Karpas-422 (cell line): ENCODE measurements around the gene CFAP97D2. TPM values are rescaled to one million over a fixed set of nuclear protein-coding genes. Genes with fewer than 3 reads are reported as not detected.

ENCODE experiments used
- DNase-seq: peaks from one replicate; pipeline ENCODE4 v3.0.0-alpha.2; 2015
- H2AFZ ChIP-seq: fragments of 200-600 bp; sonication (generic); 2 replicates; pipeline ENCODE4 v1.6.1; 2014; ENCODE audit warnings: antibody characterized with exemption, low read length, mixed read lengths
- H3K27ac ChIP-seq: fragments of 200-600 bp; sonication (generic); 2 replicates; pipeline ENCODE4 v1.5.1; 2014; ENCODE audit warnings: mild to moderate bottlenecking, low read length, moderate library complexity
- H3K27me3 ChIP-seq: fragments of 200-600 bp; sonication (generic); 2 replicates; pipeline ENCODE4 v1.6.1; 2014; ENCODE audit warnings: low read length, mixed read lengths
- H3K36me3 ChIP-seq: fragments of 200-600 bp; sonication (generic); 2 replicates; pipeline ENCODE4 v1.6.1; 2014; ENCODE audit warnings: low read length, mixed read lengths; ENCODE audit not compliant: insufficient read depth
- H3K4me1 ChIP-seq: fragments of 200-600 bp; sonication (generic); 2 replicates; pipeline ENCODE4 v1.6.1; 2014; ENCODE audit warnings: mild to moderate bottlenecking, low read length, mixed read lengths
- H3K4me2 ChIP-seq: fragments of 200-600 bp; sonication (generic); 2 replicates; pipeline ENCODE4 v1.6.1; 2014; ENCODE audit warnings: low read length, low read depth, mild to moderate bottlenecking; ENCODE audit not compliant: poor library complexity, severe bottlenecking
- H3K4me3 ChIP-seq: fragments of 200-600 bp; sonication (generic); 2 replicates; pipeline ENCODE4 v1.5.1; 2014; ENCODE audit warnings: mild to moderate bottlenecking, antibody characterized with exemption, low read length, mixed read lengths
- H3K79me2 ChIP-seq: fragments of 200-600 bp; sonication (generic); 2 replicates; pipeline ENCODE4 v1.6.1; 2014; ENCODE audit warnings: mild to moderate bottlenecking, low read length, mixed read lengths
- H3K9ac ChIP-seq: fragments of 200-600 bp; sonication (generic); 2 replicates; pipeline ENCODE4 v1.6.0; 2014; ENCODE audit warnings: low read length
- H3K9me2 ChIP-seq: fragments of 200-600 bp; sonication (generic), shearing (Covaris generic); replicated peaks from 2 replicates; pipeline ENCODE4 v1.6.0; 2014; ENCODE audit warnings: mild to moderate bottlenecking, low read length, moderate library complexity; ENCODE audit not compliant: insufficient read depth
- H3K9me3 ChIP-seq: fragments of 300-700, 200-600 bp; sonication (generic); 2 replicates; pipeline ENCODE4 v1.6.1; 2014; ENCODE audit warnings: low read length, mixed read lengths
- H4K20me1 ChIP-seq: fragments of 200-600 bp; sonication (generic); 2 replicates; pipeline ENCODE4 v1.6.1; 2014; ENCODE audit warnings: mild to moderate bottlenecking, antibody characterized with exemption, low read length, low read depth; ENCODE audit not compliant: insufficient read depth
- total RNA-seq: library from RNA; depleted of rRNA; stranded (reverse); fragments of >200 nt; shearing (Covaris generic); gene quantifications from 2 replicates; pipeline ENCODE4 v1.2.3, GENCODE V29; 2014; ENCODE audit warnings: low replicate concordance

CFAP97D2 gene
- total RNA-seq, 1 experiment from 2014 or later, result not detected

- no peaks in the 10 kb centered on the region for H3K79me2 ChIP-seq
- H3K9me3 ChIP-seq, result no peaks in the 10 kb centered on the region
- H3K27ac ChIP-seq, result no peak overlapping the region
- no peak overlapping the region for H3K9ac ChIP-seq
- no peaks in the 10 kb centered on the region for H3K36me3 ChIP-seq
- H2AFZ ChIP-seq, result no peak overlapping the region
- H3K27me3 ChIP-seq, result no peaks in the 10 kb centered on the region
- DNase-seq, result no peak
- H3K9me2 ChIP-seq, result no peaks in the 10 kb centered on the region
- peaks cover 11% of the 10 kb centered on the region for H3K4me1 ChIP-seq
- no peaks in the 10 kb centered on the region for H4K20me1 ChIP-seq
- H3K4me3 ChIP-seq, result no peak overlapping the region
- H3K4me2 ChIP-seq, result no peak overlapping the region
These were observed 46.6 kb downstream of the CFAP97D2 start for GRCh38 chr13:114225610-114226009.

GRCh38 chr13:114226088-114226487 is 47.0 kb downstream of the CFAP97D2 start:
- Histone ChIP-seq H3K4me3 (no peak overlapping the region), H3K4me2 (no peak overlapping the region), H2AFZ (no peak overlapping the region), H4K20me1 (no peaks in the 10 kb centered on the region), H3K36me3 (no peaks in the 10 kb centered on the region), H3K79me2 (no peaks in the 10 kb centered on the region), H3K9me3 (no peaks in the 10 kb centered on the region), H3K27me3 (no peaks in the 10 kb centered on the region), H3K9me2 (no peaks in the 10 kb centered on the region), H3K9ac (no peak overlapping the region), H3K4me1 (peaks cover 11% of the 10 kb centered on the region), H3K27ac (no peak overlapping the region)
- DNase-seq, result no peak

GRCh38 chr13:114226699-114227323 is 47.8 kb downstream of the CFAP97D2 start:
- Histone ChIP-seq H2AFZ (no peak overlapping the region), H3K4me2 (no peak overlapping the region), H3K36me3 (no peaks in the 10 kb centered on the region), H3K4me1 (peaks cover 10% of the 10 kb centered on the region), H3K9me3 (no peaks in the 10 kb centered on the region), H3K9ac (no peak overlapping the region), H3K9me2 (no peaks in the 10 kb centered on the region), H3K4me3 (no peak overlapping the region), H3K27ac (no peak overlapping the region), H4K20me1 (no peaks in the 10 kb centered on the region), H3K79me2 (no peaks in the 10 kb centered on the region), H3K27me3 (no peaks in the 10 kb centered on the region)
- peak; percentile 92 for DNase-seq

GRCh38 chr13:114227528-114227927 is 48.5 kb downstream of the CFAP97D2 start:
- Histone ChIP-seq H3K9me3 (no peaks in the 10 kb centered on the region), H3K4me2 (no peak overlapping the region), H2AFZ (no peak overlapping the region), H3K27ac (no peak overlapping the region), H3K79me2 (no peaks in the 10 kb centered on the region), H3K36me3 (no peaks in the 10 kb centered on the region), H3K9ac (no peak overlapping the region), H3K4me3 (no peak overlapping the region), H3K9me2 (no peaks in the 10 kb centered on the region), H3K27me3 (no peaks in the 10 kb centered on the region), H3K4me1 (peaks cover 3% of the 10 kb centered on the region), H4K20me1 (no peaks in the 10 kb centered on the region)
- no peak for DNase-seq

GRCh38 chr13:114228176-114228575 is 49.1 kb downstream of the CFAP97D2 start:
- H3K79me2 ChIP-seq, result no peaks in the 10 kb centered on the region
- no peak overlapping the region for H3K9ac ChIP-seq
- DNase-seq, result no peak
- H3K9me2 ChIP-seq, result no peaks in the 10 kb centered on the region
- no peaks in the 10 kb centered on the region for H3K9me3 ChIP-seq
- H3K27ac ChIP-seq, result no peak overlapping the region
- no peaks in the 10 kb centered on the region for H3K27me3 ChIP-seq
- H3K36me3 ChIP-seq, result no peaks in the 10 kb centered on the region
- H3K4me3 ChIP-seq, result no peak overlapping the region
- H3K4me2 ChIP-seq, result no peak overlapping the region
- no peaks in the 10 kb centered on the region; the same call in 1 of the 2 replicates for H3K4me1 ChIP-seq
- no peaks in the 10 kb centered on the region for H4K20me1 ChIP-seq
- no peak overlapping the region for H2AFZ ChIP-seq

- no peaks in the 10 kb centered on the region for H3K9me2 ChIP-seq
- no peaks in the 10 kb centered on the region for H4K20me1 ChIP-seq
- no peaks in the 10 kb centered on the region for H3K9me3 ChIP-seq
- no peak overlapping the region for H3K27ac ChIP-seq
- peaks cover 3% of the 10 kb centered on the region for H3K4me1 ChIP-seq
- no peak for DNase-seq
- H3K79me2 ChIP-seq, result no peaks in the 10 kb centered on the region
- no peaks in the 10 kb centered on the region for H3K36me3 ChIP-seq
- no peak overlapping the region for H3K4me2 ChIP-seq
- no peak overlapping the region for H3K9ac ChIP-seq
- H2AFZ ChIP-seq, result no peak overlapping the region
- no peak overlapping the region for H3K4me3 ChIP-seq
- no peaks in the 10 kb centered on the region for H3K27me3 ChIP-seq
These were observed 50.4 kb downstream of the CFAP97D2 start for GRCh38 chr13:114229506-114229905.

- Histone ChIP-seq H3K4me2 (no peak overlapping the region), H4K20me1 (no peaks in the 10 kb centered on the region), H3K27me3 (no peaks in the 10 kb centered on the region), H3K4me3 (no peak overlapping the region), H3K79me2 (peaks cover 2% of the 10 kb centered on the region), H3K9ac (no peak overlapping the region), H3K4me1 (peaks cover 4% of the 10 kb centered on the region), H3K9me2 (no peaks in the 10 kb centered on the region), H3K27ac (no peak overlapping the region), H3K36me3 (no peaks in the 10 kb centered on the region), H2AFZ (no peak overlapping the region), H3K9me3 (no peaks in the 10 kb centered on the region)
- no peak for DNase-seq
These were observed 51.1 kb downstream of the CFAP97D2 start for GRCh38 chr13:114230117-114230516.

GRCh38 chr13:114230575-114230974 is 51.5 kb downstream of the CFAP97D2 start:
- DNase-seq, result no peak
- 0 out of 2 replicates have a peak, but pooled peaks cover 3% of the 10 kb centered on the region for H4K20me1 ChIP-seq
- H2AFZ ChIP-seq, result no peak overlapping the region

More at GRCh38 chr13:114230575-114230974, 51.5 kb downstream of the CFAP97D2 start:
- no peak overlapping the region for H3K4me2 ChIP-seq
- no peak overlapping the region for H3K9ac ChIP-seq
- H3K27ac ChIP-seq, result no peak overlapping the region
- H3K27me3 ChIP-seq, result no peaks in the 10 kb centered on the region
- peaks cover 4% of the 10 kb centered on the region for H3K4me1 ChIP-seq
- H3K9me2 ChIP-seq, result no peaks in the 10 kb centered on the region
- H3K4me3 ChIP-seq, result no peak overlapping the region
- no peaks in the 10 kb centered on the region for H3K9me3 ChIP-seq
- H3K36me3 ChIP-seq, result no peaks in the 10 kb centered on the region
- H3K79me2 ChIP-seq, result peaks cover 6% of the 10 kb centered on the region
